Tibial nerve (tissue), 4 donors: ENCODE results near the gene MAML3.

Experiments used
- CTCF ChIP-seq, 5 experiments: fragments of 200-600 bp in 3 of 5; fragments of 450-650 bp in 2 of 5; sonication (generic) in 3 of 5; IDR thresholded peaks; one replicate each; pipeline ENCODE4 v1.5.1; 2016 to 2019; ENCODE audit warnings: antibody characterized with exemption in 5 of 5, mild to moderate bottlenecking in 3 of 5, moderate library complexity in 2 of 5
- EP300 ChIP-seq, 2 donors: sonication (generic); formaldehyde crosslinking; IDR thresholded peaks; one replicate each; pipeline ENCODE4 v1.6.1; 2017; ENCODE audit warnings: antibody characterized with exemption in 2 of 2, mild to moderate bottlenecking in 1 of 2
- POLR2A ChIP-seq, 2 donors: fragments of 450-650 bp; IDR thresholded peaks; one replicate each; pipeline ENCODE4 v1.6.1; 2017; ENCODE audit warnings: antibody characterized with exemption in 2 of 2, mild to moderate bottlenecking in 2 of 2, moderate library complexity in 2 of 2

- TF ChIP-seq POLR2A (IDR thresholded peaks at IDR 0.05) = no peak
- TF ChIP-seq CTCF (IDR thresholded peaks at IDR 0.05) = no peak
- TF ChIP-seq EP300 (IDR thresholded peaks at IDR 0.05) = no peak
These were observed 355.5 kb downstream of the MAML3 start for GRCh38 chr4:139798456-139798855.
